Measurements from ENCODE around the gene PLEKHG5. TPM values are rescaled to one million over a fixed set of nuclear protein-coding genes. Genes with fewer than 3 reads are reported as not detected.
A peak's percentile ranks its signal among the peaks of the same experiment; 100 is the strongest.

PLEKHG5 gene
- total and polyA plus RNA-seq, 10 of the 15 experiments (the other 5 are each of a cell fraction or from before 2014, with no cell fraction given) = 0.04 to 1.1 (median 0.18) TPM; not detected in 1

DNA sequence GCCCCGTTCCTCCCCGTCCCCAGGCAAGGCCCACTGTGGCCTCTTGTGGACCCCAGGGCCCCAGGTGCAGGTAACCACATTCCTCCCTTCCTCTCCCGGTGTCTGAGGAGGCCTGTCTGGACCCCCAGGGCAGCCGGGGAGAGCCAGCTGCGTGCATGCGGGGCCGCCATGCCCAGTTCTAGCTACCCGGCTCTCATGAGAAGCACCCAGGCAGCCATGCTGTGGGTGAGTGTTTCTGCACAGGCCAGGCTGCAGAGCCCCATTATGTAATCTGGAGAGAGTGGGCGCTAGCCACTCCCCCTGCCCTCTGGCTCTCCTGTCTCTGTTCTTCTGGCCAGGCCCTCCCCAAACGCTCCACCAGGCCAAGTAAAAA, 18.4 kb upstream of the PLEKHG5 start:
- SMC1A ChIA-PET (ENCODE audit: uncharacterized antibody, unreplicated experiment) = no interaction called here
- POLR2A ChIA-PET = no interaction called here
- Histone ChIP-seq H3K4me3 (no peak overlapping the region), H4K20me1 (ENCODE audit: control insufficient read depth, insufficient read depth) (no peaks in the 10 kb centered on the region; the same call in 1 of the 2 replicates), H3K79me2 (ENCODE audit: control insufficient read depth, insufficient read depth, low read length) (no peaks in the 10 kb centered on the region), H3K4me1 (ENCODE audit: control insufficient read depth, insufficient read depth, low read length) (no peaks in the 10 kb centered on the region), H3K9me3 (replicated peaks; ENCODE audit: control insufficient read depth, insufficient read depth, low read length) (no peaks in the 10 kb centered on the region), H3K9ac (ENCODE audit: control insufficient read depth, insufficient read depth, low read length) (no peak overlapping the region), H2AFZ (ENCODE audit: control insufficient read depth, low read depth, low read length) (no peak overlapping the region), H3K27me3 (replicated peaks in 1 of 2; ENCODE audit: control insufficient read depth in 2 of 2, insufficient read depth in 2 of 2, low read length in 1 of 2) (no peaks in the 10 kb centered on the region; a peak in 1 of 4 replicates), H3K36me3 (ENCODE audit: control insufficient read depth in 2 of 2, insufficient read depth in 2 of 2, low read length in 1 of 2) (no peaks in the 10 kb centered on the region), H3K4me2 (ENCODE audit: control insufficient read depth, insufficient read depth) (no peak overlapping the region), H3K27ac (ENCODE audit: control insufficient read depth, insufficient read depth) (no peak overlapping the region)
- in situ Hi-C loops (cut with MboI) = no loop called here
- ATAC-seq (peak; percentile 20; the same call in 2 of the 3 replicates), FAIRE-seq (no peak), DNase-seq (ENCODE audit: low read depth, low spot score) (no peak)
- BruUV-seq (replicated peaks) = no TSS peak
- RAD21 ChIA-PET (ENCODE audit: unreplicated experiment) = no interaction called here
- WGBS (ENCODE audit: insufficient coverage, insufficient replicate concordance, low lambda C conversion rate, missing lambda C conversion rate) = 34% methylated on average over 10 of the region's 10 CpGs
- CTCF ChIA-PET = no interaction called here
- intact Hi-C loops (cut with micrococcal nuclease; ENCODE audit: unreplicated experiment) = no loop called here
- TF ChIP-seq NFYA (IDR thresholded peaks at IDR 0.05; ENCODE audit: borderline replicate concordance, low read depth, low read length) = no peak
- no peak for TF ChIP-seq KAT2A (conservative IDR thresholded peaks at IDR 0.05; ENCODE audit: control insufficient read depth, low read depth, low read length)
- no peak for TF ChIP-seq MTA2 (IDR thresholded peaks at IDR 0.05; ENCODE audit: low read depth)
- TF ChIP-seq, protein P1, sequence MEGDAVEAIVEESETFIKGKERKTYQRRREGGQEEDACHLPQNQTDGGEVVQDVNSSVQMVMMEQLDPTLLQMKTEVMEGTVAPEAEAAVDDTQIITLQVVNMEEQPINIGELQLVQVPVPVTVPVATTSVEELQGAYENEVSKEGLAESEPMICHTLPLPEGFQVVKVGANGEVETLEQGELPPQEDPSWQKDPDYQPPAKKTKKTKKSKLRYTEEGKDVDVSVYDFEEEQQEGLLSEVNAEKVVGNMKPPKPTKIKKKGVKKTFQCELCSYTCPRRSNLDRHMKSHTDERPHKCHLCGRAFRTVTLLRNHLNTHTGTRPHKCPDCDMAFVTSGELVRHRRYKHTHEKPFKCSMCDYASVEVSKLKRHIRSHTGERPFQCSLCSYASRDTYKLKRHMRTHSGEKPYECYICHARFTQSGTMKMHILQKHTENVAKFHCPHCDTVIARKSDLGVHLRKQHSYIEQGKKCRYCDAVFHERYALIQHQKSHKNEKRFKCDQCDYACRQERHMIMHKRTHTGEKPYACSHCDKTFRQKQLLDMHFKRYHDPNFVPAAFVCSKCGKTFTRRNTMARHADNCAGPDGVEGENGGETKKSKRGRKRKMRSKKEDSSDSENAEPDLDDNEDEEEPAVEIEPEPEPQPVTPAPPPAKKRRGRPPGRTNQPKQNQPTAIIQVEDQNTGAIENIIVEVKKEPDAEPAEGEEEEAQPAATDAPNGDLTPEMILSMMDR (IDR thresholded peaks at IDR 0.05 in 2 of 3, conservative IDR thresholded peaks at IDR 0.05 in 1 of 3; ENCODE audit: control insufficient read depth in 2 of 3, extremely low read depth in 1 of 3, insufficient read depth in 1 of 3, low read depth in 3 of 3, low read length in 3 of 3) = no peak
- no peak for TF ChIP-seq ZNF622 (IDR thresholded peaks at IDR 0.05)
- no peak for TF ChIP-seq ZNF384 (IDR thresholded peaks at IDR 0.05; ENCODE audit: borderline replicate concordance, low read depth, low read length)
- TF ChIP-seq BCL11A (IDR thresholded peaks at IDR 0.05; ENCODE audit: low read depth, low read length) = no peak
- TF ChIP-seq, protein P2, sequence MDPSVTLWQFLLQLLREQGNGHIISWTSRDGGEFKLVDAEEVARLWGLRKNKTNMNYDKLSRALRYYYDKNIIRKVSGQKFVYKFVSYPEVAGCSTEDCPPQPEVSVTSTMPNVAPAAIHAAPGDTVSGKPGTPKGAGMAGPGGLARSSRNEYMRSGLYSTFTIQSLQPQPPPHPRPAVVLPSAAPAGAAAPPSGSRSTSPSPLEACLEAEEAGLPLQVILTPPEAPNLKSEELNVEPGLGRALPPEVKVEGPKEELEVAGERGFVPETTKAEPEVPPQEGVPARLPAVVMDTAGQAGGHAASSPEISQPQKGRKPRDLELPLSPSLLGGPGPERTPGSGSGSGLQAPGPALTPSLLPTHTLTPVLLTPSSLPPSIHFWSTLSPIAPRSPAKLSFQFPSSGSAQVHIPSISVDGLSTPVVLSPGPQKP (IDR thresholded peaks at IDR 0.05; ENCODE audit: low read depth, low read length) = no peak
- TF ChIP-seq CEBPB (IDR thresholded peaks at IDR 0.05; ENCODE audit: borderline replicate concordance in 1 of 2, low read depth in 2 of 2, low read length in 2 of 2) = no peak
- TF ChIP-seq CBFB (IDR thresholded peaks at IDR 0.05; ENCODE audit: low read depth) = no peak
- TF ChIP-seq ZBED1 (IDR thresholded peaks at IDR 0.05; ENCODE audit: borderline replicate concordance) = no peak
- TF ChIP-seq ETV6 (conservative IDR thresholded peaks at IDR 0.05 in 1 of 2, IDR thresholded peaks at IDR 0.05 in 1 of 2; ENCODE audit: borderline replicate concordance in 1 of 2, low read depth in 1 of 2) = no peak
- no peak for TF ChIP-seq BACH1 (IDR thresholded peaks at IDR 0.05; ENCODE audit: borderline replicate concordance)
- TF ChIP-seq, protein P3, sequence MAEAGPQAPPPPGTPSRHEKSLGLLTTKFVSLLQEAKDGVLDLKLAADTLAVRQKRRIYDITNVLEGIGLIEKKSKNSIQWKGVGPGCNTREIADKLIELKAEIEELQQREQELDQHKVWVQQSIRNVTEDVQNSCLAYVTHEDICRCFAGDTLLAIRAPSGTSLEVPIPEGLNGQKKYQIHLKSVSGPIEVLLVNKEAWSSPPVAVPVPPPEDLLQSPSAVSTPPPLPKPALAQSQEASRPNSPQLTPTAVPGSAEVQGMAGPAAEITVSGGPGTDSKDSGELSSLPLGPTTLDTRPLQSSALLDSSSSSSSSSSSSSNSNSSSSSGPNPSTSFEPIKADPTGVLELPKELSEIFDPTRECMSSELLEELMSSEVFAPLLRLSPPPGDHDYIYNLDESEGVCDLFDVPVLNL (IDR thresholded peaks at IDR 0.05; ENCODE audit: low read depth, low read length) = no peak
- TF ChIP-seq, protein P4, sequence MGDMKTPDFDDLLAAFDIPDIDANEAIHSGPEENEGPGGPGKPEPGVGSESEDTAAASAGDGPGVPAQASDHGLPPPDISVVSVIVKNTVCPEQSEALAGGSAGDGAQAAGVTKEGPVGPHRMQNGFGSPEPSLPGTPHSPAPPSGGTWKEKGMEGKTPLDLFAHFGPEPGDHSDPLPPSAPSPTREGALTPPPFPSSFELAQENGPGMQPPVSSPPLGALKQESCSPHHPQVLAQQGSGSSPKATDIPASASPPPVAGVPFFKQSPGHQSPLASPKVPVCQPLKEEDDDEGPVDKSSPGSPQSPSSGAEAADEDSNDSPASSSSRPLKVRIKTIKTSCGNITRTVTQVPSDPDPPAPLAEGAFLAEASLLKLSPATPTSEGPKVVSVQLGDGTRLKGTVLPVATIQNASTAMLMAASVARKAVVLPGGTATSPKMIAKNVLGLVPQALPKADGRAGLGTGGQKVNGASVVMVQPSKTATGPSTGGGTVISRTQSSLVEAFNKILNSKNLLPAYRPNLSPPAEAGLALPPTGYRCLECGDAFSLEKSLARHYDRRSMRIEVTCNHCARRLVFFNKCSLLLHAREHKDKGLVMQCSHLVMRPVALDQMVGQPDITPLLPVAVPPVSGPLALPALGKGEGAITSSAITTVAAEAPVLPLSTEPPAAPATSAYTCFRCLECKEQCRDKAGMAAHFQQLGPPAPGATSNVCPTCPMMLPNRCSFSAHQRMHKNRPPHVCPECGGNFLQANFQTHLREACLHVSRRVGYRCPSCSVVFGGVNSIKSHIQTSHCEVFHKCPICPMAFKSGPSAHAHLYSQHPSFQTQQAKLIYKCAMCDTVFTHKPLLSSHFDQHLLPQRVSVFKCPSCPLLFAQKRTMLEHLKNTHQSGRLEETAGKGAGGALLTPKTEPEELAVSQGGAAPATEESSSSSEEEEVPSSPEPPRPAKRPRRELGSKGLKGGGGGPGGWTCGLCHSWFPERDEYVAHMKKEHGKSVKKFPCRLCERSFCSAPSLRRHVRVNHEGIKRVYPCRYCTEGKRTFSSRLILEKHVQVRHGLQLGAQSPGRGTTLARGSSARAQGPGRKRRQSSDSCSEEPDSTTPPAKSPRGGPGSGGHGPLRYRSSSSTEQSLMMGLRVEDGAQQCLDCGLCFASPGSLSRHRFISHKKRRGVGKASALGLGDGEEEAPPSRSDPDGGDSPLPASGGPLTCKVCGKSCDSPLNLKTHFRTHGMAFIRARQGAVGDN (IDR thresholded peaks at IDR 0.05) = no peak
- no peak for TF ChIP-seq SMARCA5 (IDR thresholded peaks at IDR 0.05)
- TF ChIP-seq NFXL1 (IDR thresholded peaks at IDR 0.05; ENCODE audit: borderline replicate concordance) = no peak
- no peak for TF ChIP-seq KLF5 (IDR thresholded peaks at IDR 0.05; ENCODE audit: partially characterized antibody)

Data from GM12878 (cell line).